Cardiac septum (tissue), 1 donor: ENCODE results near the gene VGLL4. TPM values are rescaled to one million over a fixed set of nuclear protein-coding genes. Genes with fewer than 3 reads are reported as not detected.

Experiments
- total RNA-seq: library from RNA; stranded (reverse); fragmentation: NEBNext Ultra II Directional; extraction: Animal tissue kit (Norgen Biotek cat#: 25700); gene quantifications from one replicate; pipeline ENCODE4 v1.2.1, GENCODE V29; 2021
- donor health status: DM: no; HTN: no; CAD: no.

VGLL4 gene
- total RNA-seq, 1 donor from 2014 or later: 40.7 TPM

Other genes with a start within 250 kb of the VGLL4 start
- 12.0 TPM for gene TAMM41, start 203.0 kb upstream of the VGLL4 start, total RNA-seq